HG02763 (cell line): ENCODE measurements around the gene DBT.
"Not testable (repeated sequence)": the region's sequence is repeated elsewhere in the genome, so short reads cannot be mapped to it uniquely, and the experiment has no call there.

Source experiments
- ATAC-seq: cut with Tn5 transposase; IDR thresholded peaks from one replicate; pipeline ENCODE4 v1.9.1; 2021; ENCODE audit warnings: mild to moderate bottlenecking, moderate library complexity; ENCODE audit not compliant: unreplicated experiment

Gene DBT

DNA sequence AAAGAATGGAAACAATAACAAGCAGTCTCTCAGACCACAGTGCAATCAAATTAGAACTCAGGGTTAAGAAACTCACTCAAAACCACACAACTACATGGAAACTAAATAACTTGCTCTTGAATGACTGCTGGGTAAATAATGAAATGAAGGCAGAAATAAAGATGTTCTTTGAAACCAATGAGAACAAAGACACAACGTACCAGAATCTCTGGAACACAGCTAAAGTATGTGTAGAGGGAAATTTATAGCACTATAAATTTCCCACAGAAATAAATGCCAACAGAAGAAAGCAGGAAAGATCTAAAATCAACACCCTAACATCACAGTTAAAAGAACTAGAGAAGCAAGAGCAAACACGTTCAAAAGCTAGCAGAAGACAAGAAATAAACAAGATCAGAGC lies 46.9 kb downstream of the DBT start:
- not testable (repeated sequence) for ATAC-seq

DNA sequence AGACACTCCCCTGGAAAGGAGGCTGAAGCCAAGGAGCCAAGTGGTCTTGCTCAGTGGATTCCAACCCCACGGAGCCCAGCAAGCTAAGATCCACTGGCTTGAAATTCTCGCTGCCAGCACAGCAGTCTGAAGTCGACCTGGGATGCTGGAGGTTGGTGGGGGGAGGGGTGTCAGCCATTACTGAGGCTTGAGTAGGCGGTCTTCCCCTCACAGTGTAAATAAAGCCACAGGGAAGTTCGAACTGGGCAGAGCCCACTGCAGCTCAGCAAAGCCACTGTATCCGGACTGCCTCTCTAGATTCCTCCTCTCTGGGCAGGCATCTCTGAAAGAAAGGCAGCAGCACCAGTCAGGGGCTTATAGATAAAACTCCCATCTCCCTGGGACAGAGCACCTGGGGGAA lies 49.6 kb downstream of the DBT start:
- ATAC-seq, result not testable (repeated sequence)

DNA sequence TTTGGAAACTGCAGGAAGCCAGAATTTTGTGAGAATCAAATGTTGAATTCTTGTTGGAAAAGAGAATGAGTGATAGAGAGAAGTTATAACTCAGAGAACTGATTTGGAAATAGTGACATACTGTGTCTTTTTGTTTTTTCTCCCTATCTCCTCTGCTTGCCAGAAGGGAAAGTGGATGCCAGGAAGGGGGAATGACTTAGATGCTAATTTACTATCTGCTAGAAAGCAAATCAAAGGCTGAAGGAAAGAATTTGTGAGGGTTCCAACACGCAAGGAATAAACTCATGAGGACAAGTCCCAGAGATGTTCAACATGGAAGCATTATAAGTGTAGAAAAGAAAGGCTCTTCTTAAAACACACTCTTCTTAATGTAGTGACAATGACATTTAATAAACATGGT lies 51.0 kb downstream of the DBT start:
- no peak for ATAC-seq

DNA sequence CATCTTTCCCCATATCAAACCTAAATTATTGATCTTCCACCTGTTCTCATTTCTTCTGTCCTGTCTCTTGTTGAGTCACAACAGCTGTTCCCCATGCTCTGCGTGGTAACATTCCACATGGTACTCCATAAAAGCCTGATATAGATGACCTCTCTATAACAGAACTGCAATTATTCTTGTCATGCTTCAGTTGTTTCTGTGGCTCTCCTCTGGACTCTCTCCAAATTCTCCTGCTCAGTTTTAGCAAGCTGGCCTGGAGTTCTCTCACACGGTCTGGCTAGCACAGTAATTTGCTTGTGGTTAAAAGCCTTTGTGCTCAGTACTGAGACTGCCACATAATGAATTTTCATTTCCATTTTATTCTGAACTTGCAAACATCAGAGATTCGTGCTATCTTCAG lies 61.0 kb downstream of the DBT start:
- peak; percentile 60 for ATAC-seq

DNA sequence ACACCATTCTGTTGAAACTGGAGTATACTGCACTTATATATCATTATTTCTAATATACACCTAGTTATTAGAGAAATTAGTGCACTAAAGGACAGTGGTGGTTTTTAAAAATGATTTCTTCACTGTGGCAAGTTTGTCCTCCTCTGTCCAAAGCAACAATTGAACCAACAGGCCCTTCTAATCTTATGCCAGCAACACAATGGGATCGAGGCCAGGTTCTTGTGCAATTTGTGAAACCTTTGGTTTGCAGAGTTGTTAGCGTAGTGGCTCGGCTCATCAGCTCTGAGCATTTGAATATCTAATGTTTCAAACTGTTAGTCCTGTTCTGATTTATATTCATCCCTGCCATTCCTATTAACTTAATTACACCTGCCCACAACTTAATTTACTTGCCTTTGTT lies 61.7 kb downstream of the DBT start:
- ATAC-seq, result no peak

DNA sequence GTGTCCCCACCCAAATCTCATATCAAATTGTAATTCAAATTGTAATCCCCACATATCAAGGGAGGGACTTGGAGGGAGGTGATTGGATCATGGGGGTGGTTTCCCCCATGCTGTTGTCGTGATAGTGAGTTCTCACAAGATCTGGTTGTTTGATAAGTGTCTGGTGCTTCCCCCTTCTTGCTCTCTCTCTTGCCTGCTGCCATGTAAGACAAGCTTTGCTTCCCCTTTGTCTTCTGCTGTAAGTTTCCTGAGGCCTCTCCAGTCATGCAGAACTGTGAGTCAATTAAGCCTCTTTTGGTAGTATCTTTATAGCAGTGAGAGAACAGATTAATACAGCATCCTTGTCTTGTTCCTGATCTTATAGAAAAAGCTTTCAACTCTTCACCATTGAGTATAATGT lies 65.1 kb downstream of the DBT start:
- peak; percentile 61 for ATAC-seq

DNA sequence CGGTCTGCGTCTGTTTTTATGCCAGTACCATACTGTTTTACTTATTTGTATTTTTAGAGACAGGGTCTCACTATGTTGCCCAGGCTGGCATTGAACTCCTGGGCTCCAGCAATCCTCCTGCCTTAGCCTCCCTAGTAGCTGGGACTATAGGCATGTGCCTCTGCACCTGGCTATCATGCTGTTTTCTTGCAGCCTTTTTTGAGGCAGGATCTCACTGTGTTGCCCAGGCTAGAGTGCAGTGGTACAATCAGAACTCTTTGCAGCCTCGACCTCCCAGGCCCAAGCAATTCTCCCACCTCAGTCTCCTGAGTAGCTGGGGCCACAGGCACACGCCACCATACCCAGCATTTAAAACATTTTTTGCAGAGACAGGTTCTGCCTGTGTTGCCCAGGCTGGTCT lies 66.3 kb downstream of the DBT start:
- no peak for ATAC-seq

DNA sequence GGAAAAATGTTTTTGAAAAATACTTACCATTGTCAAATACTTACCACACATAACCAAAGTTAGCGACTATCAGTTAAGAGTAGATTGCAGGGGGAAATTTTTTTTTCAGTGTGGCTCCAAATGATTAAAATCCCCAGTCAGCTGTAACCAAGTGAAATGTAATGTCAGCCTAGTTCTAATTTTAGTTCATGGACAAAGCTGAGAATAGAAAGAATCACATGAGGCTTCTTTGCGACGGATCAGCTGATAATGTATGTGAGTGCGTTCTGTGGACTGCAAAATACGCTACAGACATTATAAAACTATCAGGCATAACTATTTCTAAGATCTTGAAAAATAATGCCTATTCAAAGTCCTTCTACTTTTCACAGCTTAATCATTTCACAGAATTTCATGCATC lies 71.5 kb downstream of the DBT start, which contains the start of gene LRRC39:
TSS of gene LRRC39 (minus strand) at position 166 of the 400 bp plus-strand sequence. CDS start 9,740 bp downstream, outside the sequence.
- no peak for ATAC-seq

DNA sequence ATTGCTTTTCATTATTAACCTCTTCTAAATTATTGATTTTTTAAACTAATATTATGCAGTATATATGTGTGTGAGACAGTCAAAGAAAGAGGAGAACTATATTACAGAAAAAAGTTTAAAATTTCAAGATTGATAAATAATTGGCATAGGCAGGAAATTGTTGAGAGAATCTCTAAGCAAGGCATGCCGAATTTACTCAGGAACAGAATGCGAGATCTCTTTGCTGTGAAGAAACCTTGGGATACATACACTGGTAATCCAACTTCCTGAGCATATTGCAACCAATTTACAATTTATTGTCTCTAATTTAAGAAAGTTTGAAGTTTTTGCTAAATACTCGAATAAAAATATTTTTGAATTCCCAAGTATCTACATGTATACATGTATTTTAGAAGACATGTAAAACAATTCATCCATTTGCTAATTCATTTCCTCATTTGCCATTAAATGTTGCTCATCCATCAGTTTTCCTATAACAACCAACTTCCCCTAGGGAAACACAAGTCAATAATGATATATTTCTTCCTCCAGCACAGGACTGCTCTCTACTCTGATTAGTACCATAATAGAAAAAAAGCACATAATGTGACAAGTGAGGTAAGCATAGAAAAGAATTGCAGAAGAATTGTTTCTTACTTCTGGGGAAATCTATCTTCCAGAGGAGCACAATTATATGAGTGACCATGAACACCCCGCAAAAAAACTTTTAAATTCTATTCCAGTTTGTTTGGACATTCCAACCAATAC lies 72.2 kb downstream of the DBT start:
- ATAC-seq, result no peak

DNA sequence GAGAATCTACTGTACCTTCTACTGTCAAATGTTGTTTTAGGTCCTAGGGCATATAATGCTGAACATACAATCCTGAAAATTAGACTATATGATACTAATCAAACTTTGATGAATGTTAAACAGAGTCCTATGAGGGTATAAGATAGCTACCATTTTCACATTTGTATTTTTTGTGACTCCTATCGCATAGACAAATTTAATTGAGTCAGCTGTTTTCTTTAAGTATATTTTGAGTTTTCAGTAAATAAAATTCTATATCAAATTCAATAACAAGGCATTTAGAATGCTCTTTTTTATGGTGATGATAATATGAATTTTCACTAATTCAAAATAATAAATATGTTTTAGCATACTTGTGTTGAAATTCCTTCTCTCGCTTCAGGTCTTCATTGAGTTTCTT lies 81.6 kb downstream of the DBT start:
- no peak for ATAC-seq

DNA sequence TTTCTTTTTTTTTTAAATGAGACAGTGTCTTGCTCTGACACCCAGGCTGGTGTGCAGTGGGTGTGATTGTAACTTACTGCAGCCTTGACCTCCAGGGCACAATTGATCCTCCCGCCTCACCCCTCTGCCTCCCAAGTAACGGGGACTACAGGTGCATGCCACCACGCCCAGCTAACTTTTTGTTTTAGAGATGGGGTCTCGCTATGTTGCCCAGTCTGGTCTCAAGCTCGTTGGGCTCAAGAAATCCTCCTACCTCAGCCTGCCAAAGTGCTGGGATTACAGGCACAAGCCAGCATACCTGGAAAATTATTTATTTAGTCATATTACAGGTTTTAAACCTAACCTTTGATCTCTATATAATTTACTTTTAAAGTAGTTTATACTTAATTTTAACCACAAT lies 84.9 kb downstream of the DBT start:
- no peak for ATAC-seq

DNA sequence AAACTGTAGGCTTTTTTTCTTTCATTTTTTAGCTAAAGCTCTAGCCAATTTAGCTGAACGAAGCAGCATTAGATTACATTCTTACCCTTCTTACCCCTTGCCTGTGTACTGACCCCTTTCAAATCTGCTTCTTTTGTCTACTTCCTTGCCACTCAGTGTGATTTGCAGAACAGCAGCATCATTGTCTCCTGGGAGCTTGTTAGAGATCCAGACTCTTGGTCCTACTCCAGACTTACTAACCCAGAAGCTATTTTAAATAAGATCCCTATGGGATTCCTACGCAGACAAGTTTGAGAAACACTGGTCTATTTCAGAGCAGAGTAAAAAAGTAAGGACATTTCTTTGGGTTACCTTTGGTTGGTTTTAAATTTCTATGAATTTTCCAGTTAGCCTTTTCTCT lies 85.4 kb downstream of the DBT start:
- ATAC-seq, result no peak

DNA sequence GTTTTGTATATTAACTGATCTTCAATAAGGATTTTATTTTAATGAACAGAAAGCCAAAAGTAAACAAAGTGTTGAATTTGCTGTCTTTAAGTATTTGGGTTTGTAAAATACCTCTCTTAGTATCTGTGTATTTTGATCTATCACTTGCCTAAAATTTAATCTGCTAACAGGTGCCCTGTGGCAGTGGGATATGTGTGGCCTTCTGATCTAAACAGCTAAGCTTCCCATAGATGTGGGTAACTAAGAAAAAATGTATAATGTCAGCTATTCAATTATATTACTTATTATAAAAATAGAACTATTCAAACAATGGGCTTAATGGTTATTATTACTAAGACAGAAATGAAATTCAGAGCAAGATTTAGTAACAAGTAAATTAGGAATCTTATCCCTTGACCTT lies 86.8 kb downstream of the DBT start:
- no peak for ATAC-seq

DNA sequence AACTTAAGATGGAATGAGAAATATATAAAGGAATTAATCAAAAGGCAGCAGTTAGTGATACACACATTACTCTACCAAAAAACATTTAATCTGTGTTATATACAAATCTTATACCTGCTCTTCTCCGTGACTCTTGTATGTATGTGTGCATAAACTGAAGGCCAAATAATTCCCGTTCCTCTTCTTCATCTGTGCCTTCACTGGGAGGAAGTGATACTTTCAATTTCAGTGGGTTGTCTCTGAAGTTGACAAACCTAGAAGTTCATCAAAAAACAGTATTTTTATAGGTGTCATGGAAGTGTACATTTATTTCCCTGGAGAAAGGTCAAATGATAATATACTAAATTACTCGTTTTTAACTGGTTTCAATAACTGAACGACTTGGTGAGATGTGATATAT lies 97.4 kb downstream of the DBT start:
- ATAC-seq, result peak; percentile 74

DNA sequence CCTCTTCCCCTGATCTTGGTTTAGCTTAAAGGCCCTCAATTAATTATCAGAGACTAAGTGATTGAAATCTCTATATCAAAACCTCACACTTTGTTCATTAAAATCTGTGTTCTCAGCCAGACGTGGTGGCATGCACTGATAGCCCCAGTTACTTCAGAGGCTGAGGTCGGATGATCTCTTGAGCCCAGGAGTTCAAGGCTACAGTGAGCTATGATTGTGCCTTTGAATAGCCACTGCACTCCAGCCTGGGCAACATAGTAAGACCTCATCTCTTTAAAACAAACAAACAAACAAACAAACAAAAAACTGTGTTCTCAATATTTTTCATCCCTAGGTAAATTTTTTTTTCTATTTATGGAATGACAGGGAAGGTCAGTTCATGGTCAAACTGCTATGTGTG lies 98.0 kb downstream of the DBT start:
- ATAC-seq, result no peak

DNA sequence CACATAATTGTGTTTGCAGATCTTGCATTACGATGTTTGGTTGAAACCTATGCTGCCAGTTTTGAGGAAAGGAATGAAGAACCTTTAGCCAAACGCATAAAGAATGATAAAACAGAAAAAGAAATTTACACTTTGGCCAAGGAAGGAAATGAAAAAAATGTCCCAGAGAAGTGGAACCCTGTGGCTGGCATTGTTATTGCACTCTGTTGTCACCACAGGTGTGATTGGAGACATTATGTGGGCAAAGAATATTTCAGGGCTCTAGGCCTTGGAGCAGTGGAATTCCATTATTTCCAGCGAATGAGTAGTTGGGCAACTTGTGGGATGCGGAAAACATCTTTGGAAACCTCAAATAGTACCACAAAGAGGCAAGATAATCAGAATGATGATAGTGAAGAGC lies 101.8 kb downstream of the DBT start:
- ATAC-seq, result no peak

DNA sequence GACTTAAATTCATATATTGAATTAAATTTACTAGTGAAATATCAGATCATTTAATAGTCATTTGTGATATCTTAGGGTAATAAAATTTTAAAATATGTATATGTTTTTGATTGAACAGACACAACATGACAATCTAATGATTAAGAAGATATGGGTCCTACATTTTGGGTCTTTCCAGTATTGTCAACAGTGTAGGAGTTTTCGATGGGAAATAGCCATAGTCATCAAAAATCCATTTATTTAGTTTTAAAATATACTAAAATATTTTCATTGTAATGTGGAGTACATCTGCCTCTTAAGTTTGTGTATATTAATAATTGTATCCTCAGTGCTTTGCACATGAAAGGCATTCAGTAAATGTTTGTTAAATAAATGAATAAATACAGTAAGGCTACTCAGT lies 102.7 kb downstream of the DBT start:
- ATAC-seq, result no peak

DNA sequence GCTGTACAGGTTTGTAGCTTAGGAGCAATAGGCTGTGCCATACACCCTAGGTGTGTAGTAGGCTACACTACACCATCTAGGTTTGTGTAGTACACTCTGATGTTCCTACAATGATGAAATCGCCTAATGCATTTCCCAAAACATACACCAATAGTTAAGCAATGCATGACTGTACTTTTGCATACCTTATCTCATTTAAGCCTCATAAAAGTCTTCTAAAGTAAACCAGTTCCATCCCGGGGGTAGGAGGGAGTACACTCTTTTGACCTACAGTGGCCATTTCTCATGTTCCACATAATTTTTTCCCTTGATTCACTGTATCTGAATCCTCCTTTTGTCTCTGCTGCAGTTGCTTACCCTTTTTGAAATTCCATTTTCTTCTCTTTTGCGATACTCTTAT lies 104.5 kb downstream of the DBT start:
- ATAC-seq, result no peak

DNA sequence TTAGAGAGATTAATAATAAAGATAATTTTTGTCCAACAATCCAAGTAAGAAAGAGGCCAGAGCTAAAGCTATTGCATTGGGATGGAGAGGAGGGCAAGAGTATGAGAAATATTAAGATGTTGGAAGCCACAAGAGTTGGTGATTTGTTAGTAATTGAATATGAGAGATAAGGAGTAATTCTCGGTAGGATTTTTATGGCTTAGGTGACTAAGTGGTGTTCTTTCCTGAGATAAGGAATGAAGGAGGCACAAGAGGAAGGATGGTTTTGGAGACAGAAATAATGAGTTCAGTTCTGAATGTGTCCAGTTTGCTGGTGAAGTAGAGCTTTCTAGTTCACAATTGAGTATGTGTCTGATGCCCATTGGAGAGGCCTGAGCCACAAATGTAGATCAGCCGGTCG lies 107.3 kb downstream of the DBT start:
- ATAC-seq, result no peak

DNA sequence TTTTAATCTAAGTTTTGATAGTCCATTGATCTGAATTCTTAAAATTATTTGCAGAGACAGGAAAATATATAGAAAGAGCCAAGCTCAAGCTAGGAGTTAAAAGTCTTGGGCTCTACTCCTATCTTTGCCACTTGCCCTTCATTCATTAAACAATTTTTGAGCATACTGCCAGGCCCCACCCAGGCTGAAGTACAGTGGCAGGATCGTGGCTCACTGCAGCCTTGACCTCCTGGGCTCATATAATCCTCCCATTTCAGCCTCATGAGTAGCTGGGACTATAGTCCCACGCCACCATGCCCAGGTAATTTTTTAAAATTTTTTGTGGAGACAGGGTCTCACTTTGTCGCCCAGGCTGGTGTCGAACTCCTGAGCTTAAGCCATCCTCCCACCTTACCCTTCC lies 108.4 kb downstream of the DBT start:
- no peak for ATAC-seq

DNA sequence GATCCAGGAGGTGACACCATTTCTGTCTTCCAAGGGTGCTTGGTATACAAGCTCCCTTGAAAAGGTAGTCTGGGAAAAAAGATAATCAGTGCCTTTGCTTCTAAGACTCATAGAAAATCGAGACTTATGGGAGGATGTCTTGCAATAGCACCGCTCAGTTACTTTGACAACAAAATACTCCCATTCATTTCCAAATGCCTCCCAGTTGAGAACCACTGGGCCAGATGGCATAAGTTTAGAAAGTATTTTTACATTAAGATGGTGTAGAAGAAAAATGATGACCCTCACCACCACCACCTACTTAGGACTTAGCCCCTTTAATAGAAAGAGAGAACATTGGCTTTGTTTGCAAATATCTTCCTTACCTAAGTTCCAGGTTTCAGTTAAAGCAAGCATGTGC lies 112.0 kb downstream of the DBT start:
- ATAC-seq, result no peak
